ENCODE data around the gene FTO.

FTO gene

DNA sequence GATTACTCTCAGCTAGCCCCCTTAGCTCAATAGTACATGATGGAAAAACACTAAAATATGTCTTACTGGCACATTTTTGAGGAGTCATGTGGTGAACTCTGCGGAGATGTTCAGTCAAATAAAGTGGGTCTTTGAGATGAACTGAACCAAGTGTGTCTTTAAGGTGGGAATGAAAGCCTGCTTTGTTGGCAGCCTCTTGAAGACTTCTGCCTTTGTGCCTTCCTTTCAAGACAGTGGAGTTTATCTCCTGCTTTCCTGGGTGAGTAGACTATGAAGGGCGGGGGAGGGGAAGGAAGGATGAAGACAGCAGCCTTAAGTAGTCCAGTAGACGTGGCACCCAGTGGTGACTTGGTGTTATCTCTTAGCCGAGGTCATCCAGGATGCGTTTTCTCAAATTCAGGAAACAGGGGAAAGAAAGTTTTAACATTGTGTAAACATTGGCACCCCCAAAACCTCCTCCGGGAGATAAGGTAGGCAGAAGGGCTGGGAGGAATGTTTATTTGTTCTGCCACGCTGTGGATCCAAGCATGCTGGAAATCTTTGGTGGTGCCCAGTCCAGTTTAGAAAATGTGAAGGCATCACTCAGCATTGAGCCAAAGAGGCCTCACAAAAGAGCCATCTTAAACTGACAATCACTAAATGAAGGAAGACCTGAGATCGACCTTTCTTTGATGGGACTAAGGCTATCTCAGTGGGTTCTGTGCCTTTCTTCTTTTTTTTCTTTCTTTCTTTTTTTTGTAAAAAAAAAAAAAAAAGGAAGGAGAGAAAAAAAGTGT, 220.6 kb downstream of the FTO start:
- H3K27ac ChIP-seq: no peak overlapping the region
- TF ChIP-seq ZFX (IDR thresholded peaks at IDR 0.05) (no peak), CTCF (conservative IDR thresholded peaks at IDR 0.05) (no peak)

- no peak for TF ChIP-seq ZFX (IDR thresholded peaks at IDR 0.05)
- TF ChIP-seq CTCF (conservative IDR thresholded peaks at IDR 0.05): no peak
- no peak overlapping the region for H3K27ac ChIP-seq
These were observed 221.1 kb downstream of the FTO start for GRCh38 chr16:53925107-53925410.

GRCh38 chr16:53925526-53925925, 221.6 kb downstream of the FTO start:
- H3K27ac ChIP-seq: no peak overlapping the region
- TF ChIP-seq ZFX (IDR thresholded peaks at IDR 0.05) (no peak), CTCF (conservative IDR thresholded peaks at IDR 0.05) (no peak)

- TF ChIP-seq CTCF (conservative IDR thresholded peaks at IDR 0.05): no peak
- TF ChIP-seq ZFX (IDR thresholded peaks at IDR 0.05): no peak
These were observed 222.3 kb downstream of the FTO start for GRCh38 chr16:53926209-53926608.

GRCh38 chr16:53932975-53933374, 229.0 kb downstream of the FTO start:
- no peak for TF ChIP-seq ZFX (IDR thresholded peaks at IDR 0.05)
- no peak for TF ChIP-seq CTCF (conservative IDR thresholded peaks at IDR 0.05)
- no peak overlapping the region for H3K27ac ChIP-seq

More at GRCh38 chr16:53926209-53926608, 222.3 kb downstream of the FTO start:
- no peak overlapping the region for H3K27ac ChIP-seq

DNA sequence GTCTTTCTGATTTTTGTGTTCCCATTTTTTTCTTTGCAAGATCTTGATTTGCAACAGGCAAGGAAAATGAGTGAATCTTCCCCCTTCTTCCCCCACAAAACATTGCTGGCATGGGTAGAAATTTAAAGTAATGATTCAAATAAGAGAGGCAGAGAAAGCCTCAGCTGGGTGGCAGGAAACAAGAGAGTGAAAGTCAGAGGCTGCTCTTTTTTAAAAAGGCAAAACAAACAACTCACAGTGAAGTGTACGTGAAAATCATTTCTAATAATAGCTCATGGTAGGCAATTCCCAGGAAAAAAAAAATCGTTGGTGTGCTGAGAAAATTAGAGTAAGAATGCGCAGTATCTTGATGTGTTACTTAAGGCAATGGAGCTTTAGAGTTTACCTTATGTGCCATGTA, 229.5 kb downstream of the FTO start:
- TF ChIP-seq CTCF (conservative IDR thresholded peaks at IDR 0.05): no peak
- TF ChIP-seq ZFX (IDR thresholded peaks at IDR 0.05): no peak

GRCh38 chr16:53936052-53936451, 232.1 kb downstream of the FTO start:
- no peak for TF ChIP-seq CTCF (conservative IDR thresholded peaks at IDR 0.05)
- no peak for TF ChIP-seq ZFX (IDR thresholded peaks at IDR 0.05)
- no peak overlapping the region for H3K27ac ChIP-seq

More for the DNA sequence above, 229.5 kb downstream of the FTO start:
- H3K27ac ChIP-seq: no peak overlapping the region
